Adrenal gland (tissue), 12 donors: Measurements from ENCODE around the gene SUOX. TPM values are rescaled to one million over a fixed set of nuclear protein-coding genes. Genes with fewer than 3 reads are reported as not detected.

Experiments
- DNase-seq, 7 donors: peaks; one replicate each; pipeline ENCODE4 v3.0.0-alpha.2; 2019 to 2020
- H3K27ac ChIP-seq, 5 donors: fragments of 200-600 bp; sonication (generic) in 4 of 5; 1 replicate in 3 of 5; 2 replicates in 2 of 5; pipeline versions ENCODE4 v1.5.1 to v1.8.0; 2016 to 2020; ENCODE audit warnings: mild to moderate bottlenecking in 1 of 5
- H3K27me3 ChIP-seq: fragments of 200-600 bp; 2 replicates; pipeline ENCODE4 v1.8.0; 2021
- H3K36me3 ChIP-seq, 2 donors: fragments of 200-600 bp; replicated peaks in 1 of 2; 1 replicate in 1 of 2; 2 replicates in 1 of 2; pipeline versions ENCODE4 v1.5.1 to v1.8.0; 2018 to 2022
- H3K4me1 ChIP-seq, 2 donors: fragments of 200-600 bp; replicated peaks in 1 of 2; 1 replicate in 1 of 2; 2 replicates in 1 of 2; pipeline versions ENCODE4 v1.5.1 to v1.8.0; 2018 to 2021
- H3K4me3 ChIP-seq, 4 donors: fragments of 200-600 bp; sonication (generic) in 3 of 4; one replicate each; pipeline ENCODE4 v1.5.1; 2016 to 2018
- H3K9me3 ChIP-seq, 3 donors: fragments of 200-600 bp; sonication (generic) in 1 of 3; replicated peaks in 1 of 3; 1 replicate in 2 of 3; 2 replicates in 1 of 3; pipeline versions ENCODE4 v1.5.1 to v1.8.0; 2016 to 2021
- POLR2A ChIP-seq, 2 donors: fragments of 450-650 bp; IDR thresholded peaks; one replicate each; pipeline ENCODE4 v1.6.1; 2017; ENCODE audit warnings: antibody characterized with exemption in 2 of 2, mild to moderate bottlenecking in 2 of 2, moderate library complexity in 1 of 2
- WGBS, 4 donors: extraction: QIAGEN DNeasy Blood & Tissue Kit in 2 of 4; methylation state at CpG; one replicate each; pipeline versions ENCODE4 v1.1.5 to v1.1.7; 2013 to 2017; 5-methylcytosine and 5-hydroxymethylcytosine counted together
- intact Hi-C, 2 donors: fragments of 100-400 bp; cut with DNase I; formaldehyde crosslinking; loops; one replicate each; pipeline versions ENCODE4 v1.14.1 to v1.15.0; 2022 to 2023
- polyA plus RNA-seq, 3 donors: library from polyadenylated mRNA; stranded (reverse); fragments of 200-250 nt in 2 of 3; fragments of 350-450 nt in 1 of 3; fragmentation: Illumina TruSeq in 1 of 3; extraction: RNeasy Lipid Tissue Mini Kit (QIAGEN cat#74804) in 1 of 3; gene quantifications; one replicate each; pipeline ENCODE4 v1.2.3, GENCODE V29; 2013 to 2014
- total RNA-seq, 9 donors: library from RNA; depleted of rRNA in 4 of 9; stranded (reverse); fragments of >200 nt in 4 of 9; fragments of 120-200 nt in 1 of 9; fragmentation: NEBNext Ultra II Directional in 1 of 9; extraction: Animal tissue kit (Norgen Biotek cat#: 25700) in 1 of 9; gene quantifications; one replicate each; pipeline versions ENCODE4 v1.1.0 to v1.2.4, GENCODE V29; 2013 to 2023
- TF ChIP-seq, protein P1 (sequence below), 6 experiments: fragments of 450-650 bp in 4 of 6; fragments of 200-600 bp in 2 of 6; sonication (generic) in 1 of 6; IDR thresholded peaks; 1 replicate in 5 of 6; 2 replicates in 1 of 6; pipeline versions ENCODE4 v1.5.1 to v1.8.0; 2016 to 2021; ENCODE audit warnings: antibody characterized with exemption in 6 of 6, mild to moderate bottlenecking in 2 of 6, moderate library complexity in 1 of 6
- donor health status: healthy with polysubstance abuse.
- donor health status: Bipolar disorder and iron deficiency.
- donor health status: DM: yes; HTN: yes; CAD: no.
- donor health status: DM: no; HTN: no; CAD: no.
- donor health status: DM: no; HTN: no; CAD: no.
- donor health status: DM: yes; HTN: yes; CAD: no.

SUOX gene
- total and polyA plus RNA-seq, 12 donors = 27.7 to 72.6 (median 55.5) TPM

GRCh38 chr12:56010111-56010570, 13.1 kb downstream of the SUOX start:
- DNase-seq = peak in 1 of 7 donors; percentile 30
- Histone ChIP-seq H3K4me1 (peaks cover 6 to 25% of the 10 kb centered on the region in 2 donors), H3K4me3 (no peak overlapping the region), H3K27me3 (no peaks in the 10 kb centered on the region), H3K36me3 (peaks cover 0 to 8% of the 10 kb centered on the region in 2 donors), H3K9me3 (no peaks in the 10 kb centered on the region), H3K27ac (peak overlapping the region in 2 of 5 donors; percentile 0 to 29)
- no peak for TF ChIP-seq POLR2A (IDR thresholded peaks at IDR 0.05)
- TF ChIP-seq, protein P1, sequence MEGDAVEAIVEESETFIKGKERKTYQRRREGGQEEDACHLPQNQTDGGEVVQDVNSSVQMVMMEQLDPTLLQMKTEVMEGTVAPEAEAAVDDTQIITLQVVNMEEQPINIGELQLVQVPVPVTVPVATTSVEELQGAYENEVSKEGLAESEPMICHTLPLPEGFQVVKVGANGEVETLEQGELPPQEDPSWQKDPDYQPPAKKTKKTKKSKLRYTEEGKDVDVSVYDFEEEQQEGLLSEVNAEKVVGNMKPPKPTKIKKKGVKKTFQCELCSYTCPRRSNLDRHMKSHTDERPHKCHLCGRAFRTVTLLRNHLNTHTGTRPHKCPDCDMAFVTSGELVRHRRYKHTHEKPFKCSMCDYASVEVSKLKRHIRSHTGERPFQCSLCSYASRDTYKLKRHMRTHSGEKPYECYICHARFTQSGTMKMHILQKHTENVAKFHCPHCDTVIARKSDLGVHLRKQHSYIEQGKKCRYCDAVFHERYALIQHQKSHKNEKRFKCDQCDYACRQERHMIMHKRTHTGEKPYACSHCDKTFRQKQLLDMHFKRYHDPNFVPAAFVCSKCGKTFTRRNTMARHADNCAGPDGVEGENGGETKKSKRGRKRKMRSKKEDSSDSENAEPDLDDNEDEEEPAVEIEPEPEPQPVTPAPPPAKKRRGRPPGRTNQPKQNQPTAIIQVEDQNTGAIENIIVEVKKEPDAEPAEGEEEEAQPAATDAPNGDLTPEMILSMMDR (IDR thresholded peaks at IDR 0.05) = no peak
- intact Hi-C loops = no loop called here
- 23 to 57% (median 41%) methylated on average over 2 of the region's 2 CpGs for WGBS, 4 donors

DNA sequence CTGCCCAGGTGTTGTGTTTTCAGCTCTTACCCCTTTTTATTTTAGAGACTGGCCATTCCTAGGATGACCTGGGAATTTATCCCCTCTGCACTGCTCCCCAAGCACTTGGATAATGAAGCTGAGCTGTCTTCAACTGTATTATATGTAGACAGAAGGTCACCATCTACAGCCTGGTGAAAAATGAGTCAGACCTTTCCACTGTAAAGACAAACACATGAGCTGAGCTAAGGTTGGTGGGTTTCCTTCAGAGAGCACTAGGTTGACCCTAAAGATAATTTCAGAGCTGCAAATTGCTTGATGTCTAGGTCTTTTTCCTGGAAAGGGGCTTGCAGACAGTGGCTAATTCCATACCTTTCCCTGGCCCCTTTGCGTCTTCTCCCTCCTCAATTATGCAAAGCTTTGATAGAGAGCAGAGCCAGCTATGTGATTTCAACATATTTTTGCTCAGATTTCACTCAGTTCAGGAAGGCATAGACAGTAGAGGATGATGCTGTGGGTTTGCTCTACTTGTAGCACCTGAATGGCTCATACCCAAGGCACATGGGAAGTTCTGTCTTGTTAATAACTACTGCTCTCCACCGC, 14.5 kb downstream of the SUOX start:
- TF ChIP-seq, protein P1 (IDR thresholded peaks at IDR 0.05) = no peak
- TF ChIP-seq POLR2A (IDR thresholded peaks at IDR 0.05) = no peak
- Histone ChIP-seq H3K27me3 (no peaks in the 10 kb centered on the region), H3K36me3 (peaks cover 0 to 8% of the 10 kb centered on the region in 2 donors), H3K4me1 (peaks cover 6 to 25% of the 10 kb centered on the region in 2 donors), H3K27ac (no peak overlapping the region), H3K4me3 (no peak overlapping the region), H3K9me3 (no peaks in the 10 kb centered on the region)
- DNase-seq = no peak
- 77 to 96% (median 93%) methylated on average over 2 of the region's 2 CpGs for WGBS, 4 donors
- intact Hi-C loops = no loop called here

- intact Hi-C loops = no loop called here
- Histone ChIP-seq H3K4me3 (no peak overlapping the region), H3K27ac (no peak overlapping the region), H3K36me3 (peaks cover 0 to 13% of the 10 kb centered on the region in 2 donors), H3K27me3 (no peaks in the 10 kb centered on the region), H3K9me3 (no peaks in the 10 kb centered on the region), H3K4me1 (peaks cover 4 to 19% of the 10 kb centered on the region in 2 donors)
- 83 to 93% (median 85%) methylated on average over 5 of the region's 5 CpGs for whole genome bisulfite sequencing, 4 donors
- DNase-seq = no peak
- TF ChIP-seq, protein P1 (IDR thresholded peaks at IDR 0.05) = no peak
- no peak for TF ChIP-seq POLR2A (IDR thresholded peaks at IDR 0.05)
Measured at GRCh38 chr12:56013482-56013881, 16.4 kb downstream of the SUOX start.

GRCh38 chr12:56014205-56014604, 17.1 kb downstream of the SUOX start:
- intact Hi-C loops = no loop called here
- TF ChIP-seq POLR2A (IDR thresholded peaks at IDR 0.05) = no peak
- TF ChIP-seq, protein P1 (IDR thresholded peaks at IDR 0.05) = no peak
- Histone ChIP-seq H3K4me1 (peaks cover 0 to 15% of the 10 kb centered on the region in 2 donors), H3K9me3 (no peaks in the 10 kb centered on the region), H3K27me3 (no peaks in the 10 kb centered on the region), H3K27ac (no peak overlapping the region), H3K36me3 (peaks cover 0 to 14% of the 10 kb centered on the region in 2 donors), H3K4me3 (no peak overlapping the region)
- 46 to 60% (median 55%) methylated on average over 2 of the region's 2 CpGs for WGBS, 4 donors
- DNase-seq = no peak
